Transverse colon (tissue), 4 donors: ENCODE results near the gene ALDH3A1. TPM values are rescaled to one million over a fixed set of nuclear protein-coding genes. Genes with fewer than 3 reads are reported as not detected.
A peak's percentile ranks its signal among the peaks of the same experiment; 100 is the strongest.

Source experiments
- DNase-seq: peaks from one replicate; pipeline ENCODE4 v3.0.0-alpha.2; 2019
- H3K27ac ChIP-seq, 4 donors: fragments of 200-600 bp; sonication (generic); 2 replicates each; pipeline ENCODE4 v1.5.1; 2016 to 2018; ENCODE audit warnings: inconsistent platforms in 4 of 4
- H3K27me3 ChIP-seq: fragments of 200-600 bp; sonication (generic); 2 replicates; pipeline ENCODE4 v1.5.1; 2017; ENCODE audit warnings: inconsistent platforms
- H3K36me3 ChIP-seq, 4 donors: fragments of 200-600 bp; sonication (generic); 2 replicates each; pipeline ENCODE4 v1.5.1; 2017 to 2019; ENCODE audit warnings: inconsistent platforms in 4 of 4
- H3K4me1 ChIP-seq, 4 donors: fragments of 200-600 bp; sonication (generic); 2 replicates each; pipeline ENCODE4 v1.5.1; 2017 to 2020; ENCODE audit warnings: inconsistent platforms in 4 of 4
- H3K4me3 ChIP-seq, 4 donors: fragments of 200-600 bp; sonication (generic); 1 replicate in 1 of 4; 2 replicates in 3 of 4; pipeline versions ENCODE4 v1.5.1 to v1.6.1; 2017 to 2019; ENCODE audit warnings: inconsistent platforms in 4 of 4
- H3K9me3 ChIP-seq, 2 donors: fragments of 200-600 bp; sonication (generic); 2 replicates each; pipeline ENCODE4 v1.5.1; 2017 to 2019; ENCODE audit warnings: inconsistent platforms in 2 of 2
- CTCF ChIP-seq, 5 experiments: fragments of 200-600 bp in 3 of 5; fragments of 450-650 bp in 2 of 5; sonication (generic) in 3 of 5; IDR thresholded peaks; 1 replicate in 2 of 5; 2 replicates in 3 of 5; pipeline ENCODE4 v1.5.1; 2016 to 2017; ENCODE audit warnings: antibody characterized with exemption in 5 of 5, inconsistent platforms in 3 of 5, mild to moderate bottlenecking in 2 of 5, moderate library complexity in 1 of 5
- EP300 ChIP-seq: sonication (generic); formaldehyde crosslinking; IDR thresholded peaks from one replicate; pipeline ENCODE4 v1.6.1; 2017; ENCODE audit warnings: antibody characterized with exemption, low read depth
- POLR2A ChIP-seq: fragments of 450-650 bp; IDR thresholded peaks from one replicate; pipeline ENCODE4 v1.6.1; 2016; ENCODE audit warnings: antibody characterized with exemption, mild to moderate bottlenecking, moderate library complexity
- POLR2AphosphoS5 ChIP-seq, 3 donors: sonication (generic); formaldehyde crosslinking; IDR thresholded peaks; one replicate each; pipeline ENCODE4 v1.6.1; 2016; ENCODE audit warnings: antibody characterized with exemption in 3 of 3
- WGBS, 2 donors: methylation state at CpG; one replicate each; pipeline ENCODE4 v1.1.5; 2018; ENCODE audit warnings: low coverage in 1 of 2; 5-methylcytosine and 5-hydroxymethylcytosine counted together
- in situ Hi-C, 4 donors: fragments of 200-750 bp; cut with MboI; loops; one replicate each; pipeline versions ENCODE4 v1.15.0 to v1.15.1; 2017; ENCODE audit warnings: low sequenced_read_pairs in 3 of 4, low pct_ligation_motif_present in 1 of 4, low pct_unique_long_range_greater_than_20kb in 1 of 4
- intact Hi-C: fragments of 100-400 bp; cut with DNase I; formaldehyde crosslinking; loops from one replicate; pipeline ENCODE4 v1.15.1; 2023; ENCODE audit warnings: low total_unique reads
- total RNA-seq, 4 donors: library from RNA; depleted of rRNA; stranded (reverse); fragments of >200 nt; gene quantifications; one replicate each; pipeline ENCODE4 v1.1.0, GENCODE V29; 2016

Gene ALDH3A1
- total RNA-seq, 4 donors from 2014 or later, result 1.2 to 15.3 (median 3.4) TPM

- in situ Hi-C loops, result loop anchor here in 1 of 4 donors (10.0 kb wide), 1 partner anchor 56 kb away; no protein-coding TSS in a partner anchor
- Histone ChIP-seq H3K27me3 (no peaks in the 10 kb centered on the region), H3K27ac (no peak overlapping the region), H3K9me3 (no peaks in the 10 kb centered on the region), H3K36me3 (no peaks in the 10 kb centered on the region), H3K4me1 (peaks cover 18 to 49% (median 26%) of the 10 kb centered on the region in 4 donors), H3K4me3 (no peak overlapping the region)
- TF ChIP-seq EP300 (no peak), CTCF (IDR thresholded peaks at IDR 0.05) (no peak), POLR2AphosphoS5 (IDR thresholded peaks at IDR 0.05) (no peak)
- DNase-seq, result no peak
- intact Hi-C loops, result no loop called here
- 79 to 100% methylated on average over 1 to 4 of the region's 4 CpGs for WGBS, 2 donors
Measured at GRCh38 chr17:19730843-19731242, 17.3 kb downstream of the ALDH3A1 start.

GRCh38 chr17:19729900-19730299 lies 18.2 kb downstream of the ALDH3A1 start:
- TF ChIP-seq POLR2A (no peak), EP300 (no peak), POLR2AphosphoS5 (IDR thresholded peaks at IDR 0.05) (no peak), CTCF (IDR thresholded peaks at IDR 0.05) (no peak)
- 87% methylated on average over 6 of the region's 6 CpGs; no CpG with 5 or more reads in 1 of the 2 donors for WGBS, 2 donors
- H3K27ac ChIP-seq, result no peak overlapping the region
- H3K27me3 ChIP-seq, result no peaks in the 10 kb centered on the region
- no peaks in the 10 kb centered on the region for H3K9me3 ChIP-seq
- no peak for DNase-seq
- H3K36me3 ChIP-seq, result no peaks in the 10 kb centered on the region
- in situ Hi-C loops, result loop anchor here in 1 of 4 donors (10.0 kb wide), 1 partner anchor 55 kb away; no protein-coding TSS in a partner anchor
- peaks cover 21 to 53% (median 30%) of the 10 kb centered on the region in 4 donors for H3K4me1 ChIP-seq
- H3K4me3 ChIP-seq, result no peak overlapping the region
- intact Hi-C loops, result loop anchor here (5.0 kb wide), 1 partner anchor 83 kb away; the partner anchor contains the start of gene ALDH3A2

GRCh38 chr17:19728084-19728495 lies 20.0 kb downstream of the ALDH3A1 start:
- intact Hi-C loops (loop anchor here (5.0 kb wide), 1 partner anchor 81 kb away; the partner anchor contains the start of gene ALDH3A2), in situ Hi-C loops (no loop called here)
- Histone ChIP-seq H3K9me3 (no peaks in the 10 kb centered on the region), H3K27ac (peak overlapping the region; percentile 84 to 95 (median 87)), H3K27me3 (no peaks in the 10 kb centered on the region), H3K4me1 (peaks cover 25 to 50% (median 36%) of the 10 kb centered on the region in 4 donors), H3K4me3 (no peak overlapping the region), H3K36me3 (no peaks in the 10 kb centered on the region)
- TF ChIP-seq CTCF (IDR thresholded peaks at IDR 0.05) (no peak), EP300 (no peak), POLR2A (no peak), POLR2AphosphoS5 (IDR thresholded peaks at IDR 0.05) (peak; percentile 69 to 81 (median 75))
- WGBS, 2 donors, result 0 to 22% methylated on average over 1 to 7 of the region's 7 CpGs
- peak; percentile 80 for DNase-seq

GRCh38 chr17:19727501-19728078 lies 20.5 kb downstream of the ALDH3A1 start:
- TF ChIP-seq POLR2A (no peak), EP300 (peak; percentile 74), POLR2AphosphoS5 (IDR thresholded peaks at IDR 0.05) (peak; percentile 52 to 67 (median 55))
- Histone ChIP-seq H3K27me3 (no peaks in the 10 kb centered on the region), H3K4me3 (no peak overlapping the region), H3K27ac (peak overlapping the region; percentile 84 to 95 (median 87)), H3K36me3 (no peaks in the 10 kb centered on the region), H3K9me3 (no peaks in the 10 kb centered on the region), H3K4me1 (peaks cover 25 to 50% (median 36%) of the 10 kb centered on the region in 4 donors)
- peak; percentile 41 for DNase-seq
- intact Hi-C loops, result loop anchor here (5.0 kb wide), 1 partner anchor 80 kb away; the partner anchor contains the start of gene ALDH3A2
- in situ Hi-C loops, result no loop called here
- WGBS, 2 donors, result 19% methylated on average over 4 of the region's 4 CpGs; no CpG with 5 or more reads in 1 of the 2 donors
